GM12892 (cell line): ENCODE data around the gene IPO11.

Source experiments
- DNase-seq: peaks from one replicate; pipeline ENCODE4 v3.0.0; 2011; ENCODE audit not compliant: insufficient read length
- FAIRE-seq: peaks from 2 replicates; lab custom pipeline; 2011; peaks lifted over from hg19 to GRCh38; lab: Jason Lieb, UNC
- POLR2A ChIP-seq: IDR thresholded peaks from 2 replicates; pipeline ENCODE4 v1.6.1; 2011; ENCODE audit warnings: low read depth, low read length, control low read depth
- POLR2AphosphoS5 ChIP-seq: IDR thresholded peaks from 2 replicates; pipeline ENCODE4 v1.6.1; 2011; ENCODE audit warnings: low read depth, low read length, control low read depth
- TAF1 ChIP-seq: IDR thresholded peaks from 2 replicates; pipeline ENCODE4 v1.6.1; 2011; ENCODE audit warnings: low read depth, mild to moderate bottlenecking, control low read depth, low read length, borderline replicate concordance

The IPO11 gene

GRCh38 chr5:62594364-62594984, 181.9 kb downstream of the IPO11 start:
- FAIRE-seq (no peak), DNase-seq (no peak)
- TF ChIP-seq TAF1: no peak

GRCh38 chr5:62596096-62596495, 183.5 kb downstream of the IPO11 start:
- TF ChIP-seq POLR2AphosphoS5 (no peak), TAF1 (no peak), POLR2A (no peak)
- no peak for DNase-seq

GRCh38 chr5:62596691-62597090, 184.1 kb downstream of the IPO11 start:
- DNase-seq: no peak
- no peak for FAIRE-seq
- TF ChIP-seq POLR2AphosphoS5 (no peak), POLR2A (no peak), TAF1 (no peak)

More at GRCh38 chr5:62596096-62596495, 183.5 kb downstream of the IPO11 start:
- no peak for FAIRE-seq

- no peak for FAIRE-seq
- no peak for DNase-seq
- TF ChIP-seq POLR2AphosphoS5 (no peak), POLR2A (no peak), TAF1 (no peak)
These were observed 184.8 kb downstream of the IPO11 start for GRCh38 chr5:62597314-62597713.

GRCh38 chr5:62600560-62601252, 188.1 kb downstream of the IPO11 start:
- no peak for TF ChIP-seq POLR2A
- TF ChIP-seq POLR2AphosphoS5: no peak
- no peak for TF ChIP-seq TAF1
- FAIRE-seq (no peak), DNase-seq (no peak)

- no peak for TF ChIP-seq POLR2AphosphoS5
- DNase-seq: no peak
- FAIRE-seq: peak; percentile 73
These were observed 191.4 kb downstream of the IPO11 start for GRCh38 chr5:62603934-62604333.

GRCh38 chr5:62605638-62606037, 193.1 kb downstream of the IPO11 start:
- no peak for TF ChIP-seq POLR2AphosphoS5
- TF ChIP-seq POLR2A: no peak
- no peak for TF ChIP-seq TAF1
- DNase-seq (no peak), FAIRE-seq (no peak)

- TF ChIP-seq POLR2A (no peak), TAF1 (no peak), POLR2AphosphoS5 (no peak)
- DNase-seq: no peak
- FAIRE-seq: no peak
These were observed 194.3 kb downstream of the IPO11 start for GRCh38 chr5:62606878-62607277.

GRCh38 chr5:62607615-62608014, 195.1 kb downstream of the IPO11 start:
- TF ChIP-seq TAF1 (no peak), POLR2AphosphoS5 (no peak), POLR2A (no peak)
- no peak for FAIRE-seq
- DNase-seq: no peak

GRCh38 chr5:62608529-62609511, 196.3 kb downstream of the IPO11 start:
- no peak for DNase-seq
- peak; percentile 36 for FAIRE-seq
- TF ChIP-seq POLR2A (no peak), POLR2AphosphoS5 (no peak), TAF1 (no peak)

- TF ChIP-seq POLR2A (no peak), POLR2AphosphoS5 (no peak), TAF1 (no peak)
- FAIRE-seq: no peak
- no peak for DNase-seq
These were observed 201.8 kb downstream of the IPO11 start for GRCh38 chr5:62614355-62614754.
